GM21717 (cell line): ENCODE results near the gene PRKCQ.

ENCODE experiments used
- ATAC-seq: cut with Tn5 transposase; IDR thresholded peaks from one replicate; pipeline ENCODE4 v1.9.1; 2021; ENCODE audit warnings: mild to moderate bottlenecking, moderate library complexity; ENCODE audit not compliant: unreplicated experiment

Gene PRKCQ

DNA sequence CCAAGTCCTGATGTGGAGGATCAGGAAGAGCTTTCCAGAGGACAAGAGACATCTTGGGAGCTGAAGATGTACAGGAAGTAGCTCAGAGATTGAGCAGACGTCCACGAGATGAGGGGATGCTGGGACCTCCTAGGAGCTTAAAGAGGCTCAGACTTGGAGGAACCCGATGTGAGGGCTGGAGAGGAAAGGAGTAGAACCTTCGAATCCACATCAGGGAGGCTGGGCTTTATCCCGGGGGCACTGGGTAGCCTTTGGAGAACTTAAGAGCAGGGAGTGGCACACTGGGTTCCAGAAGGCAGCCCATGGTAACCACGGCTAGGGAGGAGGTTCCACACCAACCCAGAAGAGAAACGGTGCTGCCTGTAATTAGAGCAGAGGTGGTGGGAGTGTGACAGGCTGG is 10.8 kb downstream of the PRKCQ start:
- no peak for ATAC-seq

DNA sequence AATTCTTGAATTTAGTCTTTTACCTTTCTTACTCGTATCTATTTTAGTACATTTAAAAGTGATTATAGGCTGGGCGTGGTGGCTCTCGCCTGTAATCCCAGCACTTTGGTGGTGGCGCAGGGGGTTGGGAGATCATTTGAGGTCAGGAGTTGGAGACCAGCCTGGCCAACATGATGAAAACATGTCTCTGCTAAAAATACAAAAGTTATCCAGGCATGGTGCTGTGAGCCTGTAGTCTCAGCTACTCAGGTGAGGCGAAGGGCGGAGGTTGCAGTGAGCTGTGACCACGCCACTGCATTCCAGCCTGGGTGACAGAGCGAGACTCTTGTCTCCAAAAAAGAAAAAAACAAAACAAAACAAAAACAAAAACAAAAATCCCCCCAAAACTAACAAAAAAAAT is 12.2 kb downstream of the PRKCQ start:
- ATAC-seq = no peak

DNA sequence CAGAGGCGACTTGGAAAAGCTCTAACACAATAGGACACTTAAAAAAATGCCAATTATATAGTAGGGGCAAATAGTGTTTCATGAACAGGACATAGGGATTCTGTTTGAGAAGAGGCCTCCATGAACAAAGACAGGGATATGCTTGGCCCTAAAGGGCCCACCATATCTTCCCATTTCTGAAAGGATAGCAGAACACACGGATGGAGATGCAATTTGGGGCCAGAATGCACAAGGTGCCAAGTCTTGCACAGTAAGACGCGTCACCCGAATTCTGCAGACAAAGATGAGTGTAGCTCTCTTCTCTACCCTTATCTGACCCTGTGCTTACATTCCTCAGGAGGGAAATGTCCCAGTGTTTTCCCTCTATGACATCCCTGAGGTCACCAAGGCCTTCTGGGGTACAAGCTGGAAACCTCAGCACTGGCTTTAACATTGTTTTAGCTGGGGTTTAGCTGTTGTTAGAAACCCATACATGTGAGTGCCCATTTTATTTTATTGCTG is 12.8 kb downstream of the PRKCQ start:
- ATAC-seq = no peak

DNA sequence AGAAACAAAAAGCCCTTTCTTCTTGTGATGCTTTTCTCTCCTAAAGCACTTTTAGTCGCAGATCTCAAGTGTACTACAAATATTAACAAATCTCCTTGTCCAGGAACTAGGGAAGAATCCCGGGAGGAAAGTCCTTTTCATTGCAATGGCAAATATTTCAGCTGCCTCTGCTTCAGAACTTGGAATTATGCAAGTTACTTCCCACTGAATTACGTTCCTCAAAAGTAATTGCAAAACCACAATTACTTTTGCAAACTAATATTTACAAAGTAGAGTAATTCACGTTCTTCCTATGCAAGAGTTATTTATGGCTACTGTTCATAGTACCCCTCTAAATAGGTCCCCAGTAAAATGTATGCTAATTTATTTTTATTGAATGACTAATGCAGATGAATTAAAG is 14.5 kb downstream of the PRKCQ start:
- ATAC-seq = no peak

DNA sequence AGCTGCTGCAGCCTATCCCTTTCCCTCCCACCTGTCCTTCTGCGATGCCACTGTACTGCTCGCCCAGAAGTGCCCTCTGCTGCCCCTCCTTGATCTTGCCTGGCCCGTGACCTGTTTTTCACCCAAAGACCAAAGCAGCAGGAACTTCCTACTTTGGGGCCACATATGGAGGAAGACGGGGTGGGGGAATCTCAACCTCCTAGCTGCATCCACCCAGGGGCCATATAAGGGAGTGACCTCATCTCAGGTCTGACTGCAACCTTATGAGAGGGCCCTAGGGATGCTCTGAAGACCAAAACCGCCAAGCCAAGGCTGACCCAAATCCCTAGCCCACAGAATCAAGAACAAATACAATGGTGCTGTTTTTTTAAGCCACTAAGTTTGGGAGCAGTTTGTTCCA is 15.7 kb downstream of the PRKCQ start:
- ATAC-seq = no peak

DNA sequence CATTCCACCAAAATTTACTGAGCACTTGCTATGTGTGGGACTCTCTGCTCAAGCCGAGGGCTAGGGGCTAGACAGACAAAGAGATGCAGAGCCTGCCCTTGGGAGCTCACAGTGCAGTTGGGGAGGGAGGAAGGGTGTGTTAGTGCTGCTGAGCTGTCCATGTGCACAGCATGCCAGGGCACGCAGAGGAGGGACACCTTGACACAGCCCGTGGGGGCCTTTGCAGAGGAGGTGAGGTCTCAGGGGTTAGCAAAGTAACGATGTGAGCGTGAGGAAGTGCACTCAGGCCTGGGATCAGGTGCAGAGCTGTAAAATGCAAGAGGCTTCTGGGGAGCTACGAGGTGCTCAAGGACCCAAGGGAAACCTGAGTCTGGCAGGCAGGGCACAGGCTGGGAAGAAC is 16.3 kb downstream of the PRKCQ start:
- ATAC-seq = no peak

DNA sequence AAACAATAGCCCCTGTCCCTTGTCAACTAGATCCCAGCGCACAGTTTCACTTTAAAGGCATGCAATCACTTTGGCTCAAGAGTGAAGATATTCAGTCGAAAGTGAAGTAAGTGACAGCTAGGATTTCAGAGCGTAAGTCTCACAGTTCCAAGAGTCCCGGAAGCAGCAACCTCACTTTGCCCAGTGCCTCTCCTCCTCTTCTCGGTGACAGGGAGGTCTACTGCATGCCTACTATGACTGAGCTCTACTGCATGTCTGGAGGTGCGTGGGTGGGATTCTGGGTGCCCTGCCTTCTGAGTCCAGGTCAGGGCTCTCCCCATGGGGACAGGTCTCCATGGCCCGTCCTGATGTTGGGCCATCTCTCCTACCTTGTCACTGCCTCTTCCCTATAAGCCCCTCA is 17.0 kb downstream of the PRKCQ start:
- ATAC-seq = no peak

DNA sequence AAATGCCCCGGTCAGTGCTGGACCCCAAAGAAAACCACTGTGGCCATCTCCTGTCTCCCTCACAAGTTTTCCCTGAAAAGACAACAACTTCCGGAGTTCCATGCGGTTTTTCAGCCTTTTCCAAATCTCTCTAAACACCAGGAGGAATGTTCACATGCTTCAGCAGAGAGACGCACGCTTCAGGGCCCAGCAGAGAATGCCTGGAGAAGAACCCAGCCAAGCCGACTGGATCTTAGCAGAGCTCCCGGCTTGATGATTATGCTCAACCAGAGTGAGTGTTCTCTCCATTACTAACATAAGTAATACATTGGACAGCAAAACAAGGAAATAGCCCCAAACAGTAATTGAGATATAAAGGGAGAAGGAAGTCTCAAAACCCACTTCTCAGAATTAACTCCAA is 17.9 kb downstream of the PRKCQ start:
- no peak for ATAC-seq

DNA sequence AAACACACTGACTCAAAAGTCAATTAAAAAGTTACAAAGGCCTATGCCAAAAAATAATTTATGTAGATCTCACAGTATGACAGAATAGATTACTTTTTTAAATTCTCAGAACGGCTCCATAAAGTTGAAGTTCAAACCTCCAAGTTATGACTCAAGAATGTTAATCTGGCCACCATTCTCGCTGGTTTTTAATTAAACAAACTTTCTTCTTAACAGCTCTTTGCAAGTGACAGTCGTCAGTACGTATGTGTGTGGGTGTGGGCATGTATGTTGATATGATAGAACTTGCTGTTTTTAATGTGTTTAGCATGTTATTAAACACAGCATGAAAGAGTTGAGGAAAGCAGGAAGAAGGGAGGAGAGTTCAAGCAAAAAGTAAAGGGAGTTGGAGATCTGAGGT is 18.5 kb downstream of the PRKCQ start:
- no peak for ATAC-seq

DNA sequence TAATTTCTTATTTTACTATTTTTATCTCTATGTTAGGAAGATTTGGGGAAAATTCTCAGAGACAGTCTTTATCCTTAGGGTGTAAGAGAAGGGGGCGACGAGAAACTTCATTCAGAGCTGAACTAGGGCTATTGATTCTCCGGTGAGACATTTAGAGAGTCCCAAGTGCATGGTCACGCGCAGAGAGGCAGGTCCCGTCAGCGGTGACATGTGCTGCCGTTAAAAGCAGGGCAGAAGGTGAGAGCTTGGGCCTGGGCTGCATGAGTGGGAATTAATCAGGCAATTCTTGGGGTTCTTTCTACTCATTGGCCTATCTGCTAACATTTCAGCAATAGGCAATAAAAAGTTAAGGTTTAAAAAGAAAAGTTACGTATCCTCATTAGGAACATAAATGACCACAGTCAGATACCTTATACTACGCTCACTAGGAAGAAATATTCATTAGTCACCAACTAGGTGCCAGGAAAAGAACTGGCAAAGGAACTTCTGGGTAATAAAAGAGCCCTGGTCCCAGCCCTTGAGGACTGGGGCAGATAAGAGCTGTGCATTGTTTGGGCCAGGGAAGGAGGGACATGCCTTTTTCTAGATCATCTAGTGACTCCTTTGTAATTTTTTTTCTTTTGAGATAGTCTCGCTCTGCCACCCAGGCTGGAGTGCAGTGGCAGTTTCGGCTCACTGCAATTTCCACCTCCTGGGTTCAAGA is 21.2 kb downstream of the PRKCQ start:
- ATAC-seq = no peak

DNA sequence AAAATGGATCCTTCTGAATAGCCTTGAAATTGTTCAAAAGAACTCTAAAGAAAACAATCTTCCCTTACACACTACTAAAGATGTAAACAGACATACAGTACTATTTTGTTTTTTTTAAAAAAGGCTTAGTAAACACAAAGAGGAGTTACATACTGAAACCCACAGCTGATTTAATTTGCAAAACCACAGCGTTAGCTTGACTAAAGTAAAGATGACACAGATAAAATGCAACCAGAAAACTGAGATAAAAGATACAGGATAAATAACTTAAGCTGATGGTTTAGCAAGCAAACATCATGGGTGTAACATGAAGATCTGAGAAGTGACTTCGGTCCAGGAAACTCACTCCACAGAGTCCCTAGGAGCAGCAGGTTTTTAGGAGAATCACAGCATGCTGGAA is 21.8 kb downstream of the PRKCQ start:
- no peak for ATAC-seq

DNA sequence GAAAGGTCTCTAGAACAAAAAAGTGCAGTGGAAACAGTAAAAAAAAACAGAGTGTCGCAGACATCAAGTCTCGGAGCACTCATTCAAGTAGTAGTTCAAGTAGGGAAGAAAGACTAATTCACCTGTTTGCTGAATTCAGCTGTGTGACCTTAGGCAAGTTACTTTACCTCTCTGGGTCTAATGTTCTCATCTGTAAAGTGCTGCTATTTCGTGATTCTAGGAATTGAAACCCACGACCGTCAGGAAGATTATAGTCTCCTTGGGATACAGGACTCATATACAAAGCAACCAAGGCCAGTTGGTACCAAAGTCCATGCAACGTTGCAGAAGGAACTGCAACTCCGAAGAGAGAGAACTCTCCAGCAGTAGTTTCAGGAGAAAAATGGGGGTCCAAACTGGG is 26.1 kb downstream of the PRKCQ start:
- ATAC-seq = no peak

DNA sequence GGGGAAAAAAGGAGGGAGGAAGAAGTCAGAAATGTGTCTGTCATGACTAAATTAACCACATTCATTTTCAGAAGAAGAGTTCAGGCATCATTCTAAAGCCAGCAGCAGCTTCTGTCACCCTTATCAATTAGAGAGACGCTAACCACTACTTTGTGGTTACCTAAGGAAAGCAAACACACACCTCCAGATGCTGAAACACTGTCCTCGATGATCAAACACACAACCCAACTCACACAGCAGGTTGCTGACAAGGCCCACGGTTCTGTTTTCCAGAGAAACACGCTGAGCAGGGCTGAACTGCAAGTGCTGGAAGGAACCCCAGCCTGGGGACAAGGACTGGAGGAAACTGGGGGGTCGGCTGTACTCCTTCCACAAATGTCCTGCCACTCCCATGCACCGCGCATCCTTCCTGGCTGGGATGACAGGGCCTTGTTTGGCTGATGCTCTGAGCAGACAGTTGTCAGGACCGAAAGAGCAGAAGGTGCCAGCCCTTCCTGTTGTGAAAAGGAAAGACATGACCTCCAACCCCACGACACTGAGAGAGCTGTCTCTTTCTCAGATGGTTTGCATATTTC is 36.6 kb downstream of the PRKCQ start:
- ATAC-seq = peak; percentile 52

DNA sequence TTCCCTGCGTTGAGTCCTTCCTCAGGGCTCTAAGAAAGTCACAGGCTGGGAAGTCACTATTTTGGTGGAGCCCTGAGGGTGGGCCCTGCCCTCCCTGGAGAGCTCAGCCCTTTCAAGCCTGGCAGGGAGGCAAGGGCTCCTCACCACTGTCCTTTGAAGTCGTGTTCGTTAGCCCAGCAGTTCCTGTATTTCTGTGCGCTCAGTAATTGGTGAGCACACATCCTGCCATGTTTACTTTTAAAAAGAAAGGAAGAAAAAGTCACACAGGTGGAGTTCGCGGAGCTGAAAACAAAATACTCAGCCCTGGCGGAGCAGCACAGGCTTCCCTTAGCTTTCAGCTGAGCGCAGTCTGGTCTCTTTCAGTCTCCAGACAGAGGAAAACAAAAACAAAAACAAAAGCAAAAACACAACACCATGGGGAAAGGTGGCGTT is 37.1 kb downstream of the PRKCQ start:
- peak; percentile 30 for ATAC-seq

DNA sequence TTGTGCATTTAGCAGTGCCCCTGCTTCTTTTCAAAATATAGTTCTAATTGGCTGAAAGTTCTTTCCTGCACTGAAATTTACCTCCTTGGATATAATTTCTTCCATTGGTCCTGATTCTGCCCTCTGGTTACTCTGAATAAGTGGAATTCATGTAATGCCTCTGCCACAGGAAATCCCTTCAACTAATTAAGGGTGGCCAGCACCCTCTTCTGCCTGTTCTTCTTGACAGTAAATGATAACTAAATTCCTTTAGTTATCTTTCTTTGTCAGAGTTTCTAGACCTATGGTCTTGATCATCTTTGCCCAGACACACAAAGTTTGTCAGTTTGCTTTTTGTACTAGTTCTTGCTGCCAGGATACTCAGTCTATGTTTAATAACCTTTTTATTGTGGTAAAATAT is 40.2 kb downstream of the PRKCQ start:
- ATAC-seq = no peak

DNA sequence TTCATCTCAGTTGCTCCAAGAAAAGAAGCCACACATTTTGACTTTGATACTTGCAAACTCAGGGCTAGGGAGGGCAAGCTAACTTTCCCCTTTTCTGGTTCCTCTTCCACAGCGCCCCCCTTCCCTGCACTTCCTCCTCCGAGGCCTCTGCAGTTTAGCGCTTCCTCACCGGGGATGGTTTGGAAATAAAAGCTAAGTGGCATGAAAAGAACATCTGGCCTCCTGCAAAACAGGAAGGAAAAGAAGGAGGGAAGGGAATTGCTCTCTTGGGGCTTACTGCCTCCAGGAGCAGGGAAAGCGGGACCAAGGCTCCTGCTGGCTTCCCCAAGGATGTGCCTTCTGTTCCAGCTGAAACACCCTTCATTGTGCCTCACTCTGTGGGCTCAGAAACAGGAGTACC is 42.3 kb downstream of the PRKCQ start:
- no peak for ATAC-seq

DNA sequence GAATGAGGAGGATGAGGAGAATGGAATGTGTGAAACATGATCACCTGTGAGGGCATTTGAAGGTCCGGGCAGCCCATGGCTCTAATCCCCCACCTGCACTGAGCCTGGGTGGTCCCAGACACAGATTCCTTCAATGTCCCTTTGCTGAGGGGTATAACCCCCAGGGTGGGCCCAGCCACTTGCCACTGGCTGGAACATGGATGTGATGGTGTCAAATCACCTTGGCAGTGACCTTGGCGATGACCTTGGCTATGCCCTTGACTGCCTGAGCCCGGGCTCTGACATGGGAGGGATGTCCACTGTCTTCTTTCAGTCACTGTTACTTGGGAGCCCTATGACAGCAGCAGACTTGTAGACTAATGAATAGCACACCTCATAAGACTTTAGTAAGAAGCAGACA is 44.0 kb downstream of the PRKCQ start:
- no peak for ATAC-seq

DNA sequence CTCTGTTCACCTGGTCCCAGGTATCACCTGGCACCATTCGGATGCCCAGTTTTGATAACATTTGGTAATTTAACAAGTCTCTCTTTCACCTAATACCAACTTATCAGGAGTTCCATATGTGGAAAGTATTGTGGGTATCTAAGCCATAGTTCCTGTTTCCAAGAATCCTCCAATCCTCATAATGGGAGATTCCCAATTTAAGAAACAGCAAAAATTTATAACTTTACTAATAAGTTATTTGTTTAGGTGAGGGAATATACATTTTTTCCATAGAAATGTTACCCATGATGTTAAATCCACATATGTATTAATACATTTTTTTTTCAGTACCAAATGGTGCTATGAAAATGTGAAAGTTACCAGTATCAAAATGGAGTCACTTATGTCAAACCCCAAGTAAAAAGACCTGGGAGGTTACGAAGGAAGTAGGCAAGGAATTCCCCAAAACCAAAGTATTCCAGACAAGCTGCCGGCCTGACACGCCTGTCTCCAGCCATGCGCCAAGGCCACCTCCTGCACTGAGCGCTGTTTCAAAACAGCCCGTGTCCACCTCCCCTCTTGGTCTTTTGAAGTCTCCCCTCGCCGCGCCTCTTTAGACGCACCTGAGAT is 44.8 kb downstream of the PRKCQ start:
- no peak for ATAC-seq

DNA sequence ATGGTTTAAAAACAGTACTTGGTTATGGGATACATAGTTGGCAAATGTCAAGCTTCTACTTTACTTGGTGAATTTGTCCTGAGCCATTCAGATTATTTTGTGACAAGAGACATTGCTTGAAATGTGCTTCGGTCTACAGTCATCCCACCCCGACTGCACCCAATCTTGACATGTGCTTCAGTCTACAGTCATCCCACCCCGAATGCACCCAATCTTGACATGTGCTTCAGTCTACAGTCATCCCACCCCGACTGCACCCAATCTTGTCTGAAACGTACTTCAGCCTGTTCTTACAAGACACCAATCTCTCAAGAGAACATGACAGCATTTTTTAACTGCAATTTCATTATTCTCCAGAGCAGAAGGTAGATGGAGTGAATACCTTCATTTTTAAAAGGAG is 47.8 kb downstream of the PRKCQ start:
- no peak for ATAC-seq

DNA sequence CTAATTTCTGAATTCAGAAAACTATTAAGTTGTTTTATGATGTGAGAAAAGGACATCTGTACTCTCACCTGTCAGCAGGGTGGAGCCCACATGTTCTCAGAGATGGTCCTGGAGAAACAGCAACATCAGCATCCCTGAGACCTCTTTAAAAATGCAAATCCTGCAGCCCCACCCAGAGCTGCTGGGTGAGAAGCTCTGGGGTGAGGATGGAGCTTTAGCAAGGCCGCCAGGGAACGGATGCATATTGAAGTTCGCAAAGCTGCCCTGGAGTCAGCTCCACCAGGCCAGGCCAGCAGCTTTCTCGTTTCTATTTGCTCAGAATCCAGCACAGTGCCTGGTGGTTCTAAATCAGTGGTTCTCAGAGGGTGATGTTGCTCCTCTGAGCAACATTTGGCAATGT is 49.1 kb downstream of the PRKCQ start:
- ATAC-seq = no peak

DNA sequence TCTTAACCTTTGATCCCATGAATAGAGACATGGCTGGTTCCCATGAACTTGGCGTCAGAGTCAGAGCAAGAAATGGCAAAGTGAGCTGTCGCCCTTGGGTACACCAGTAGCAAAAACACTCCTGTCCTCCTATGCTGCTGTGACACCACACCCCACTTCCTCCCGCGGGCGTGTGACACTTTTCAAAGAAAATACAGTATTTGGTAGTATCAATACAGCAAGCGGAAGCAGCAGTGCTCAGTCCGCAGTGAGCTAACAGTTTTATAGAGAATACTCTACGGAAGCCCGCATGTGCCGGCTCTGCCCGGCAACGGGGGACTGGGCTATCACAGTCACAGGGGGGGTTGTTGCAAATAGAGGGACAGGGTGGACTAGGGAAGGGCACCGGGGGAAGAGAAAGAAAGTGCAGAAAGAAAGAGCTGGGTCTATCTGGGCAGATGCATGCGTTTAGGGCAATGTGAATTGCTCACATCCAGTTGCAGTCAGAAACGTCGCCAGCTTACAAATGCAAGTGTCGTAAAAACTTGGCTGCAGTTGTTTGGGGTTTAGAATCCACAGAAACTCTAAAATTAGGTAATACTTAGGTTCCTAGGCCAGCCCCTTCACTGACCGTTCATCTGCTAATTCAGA is 49.8 kb downstream of the PRKCQ start:
- ATAC-seq = no peak
